WERI-Rb-1 (cell line): ENCODE results near the gene ECE2.

Experiments used
- DNase-seq: peaks from one replicate; pipeline ENCODE4 v3.0.0-alpha.2; 2020
- H3K27ac ChIP-seq: fragments of 250-450 bp; sonication (Bioruptor Pico); 2 replicates; pipeline ENCODE4 v1.5.1; 2020; ENCODE audit warnings: mild to moderate bottlenecking, moderate library complexity
- H3K27me3 ChIP-seq: fragments of 250-450 bp; sonication (Bioruptor Pico); 2 replicates; pipeline ENCODE4 v1.5.1; 2021; ENCODE audit warnings: mild to moderate bottlenecking, low read depth, moderate library complexity; ENCODE audit not compliant: insufficient read depth, severe bottlenecking
- H3K36me3 ChIP-seq: fragments of 250-450 bp; sonication (Bioruptor Pico); 2 replicates; pipeline ENCODE4 v1.5.1; 2020; ENCODE audit warnings: mild to moderate bottlenecking, moderate library complexity
- H3K4me3 ChIP-seq: 2 replicates; pipeline ENCODE4 v1.5.1; 2011; ENCODE audit warnings: low read depth, mild to moderate bottlenecking, control low read depth, low read length
- H3K9me3 ChIP-seq: fragments of 250-450 bp; sonication (Bioruptor Pico); 2 replicates; pipeline ENCODE4 v1.5.1; 2021; ENCODE audit warnings: mild to moderate bottlenecking, moderate library complexity; ENCODE audit not compliant: severe bottlenecking
- TF ChIP-seq, protein P1 (sequence below): IDR thresholded peaks from 2 replicates; pipeline ENCODE4 v1.5.1; 2011; ENCODE audit warnings: low read depth, mild to moderate bottlenecking, control low read depth, inconsistent platforms, low read length

ECE2 gene

DNA sequence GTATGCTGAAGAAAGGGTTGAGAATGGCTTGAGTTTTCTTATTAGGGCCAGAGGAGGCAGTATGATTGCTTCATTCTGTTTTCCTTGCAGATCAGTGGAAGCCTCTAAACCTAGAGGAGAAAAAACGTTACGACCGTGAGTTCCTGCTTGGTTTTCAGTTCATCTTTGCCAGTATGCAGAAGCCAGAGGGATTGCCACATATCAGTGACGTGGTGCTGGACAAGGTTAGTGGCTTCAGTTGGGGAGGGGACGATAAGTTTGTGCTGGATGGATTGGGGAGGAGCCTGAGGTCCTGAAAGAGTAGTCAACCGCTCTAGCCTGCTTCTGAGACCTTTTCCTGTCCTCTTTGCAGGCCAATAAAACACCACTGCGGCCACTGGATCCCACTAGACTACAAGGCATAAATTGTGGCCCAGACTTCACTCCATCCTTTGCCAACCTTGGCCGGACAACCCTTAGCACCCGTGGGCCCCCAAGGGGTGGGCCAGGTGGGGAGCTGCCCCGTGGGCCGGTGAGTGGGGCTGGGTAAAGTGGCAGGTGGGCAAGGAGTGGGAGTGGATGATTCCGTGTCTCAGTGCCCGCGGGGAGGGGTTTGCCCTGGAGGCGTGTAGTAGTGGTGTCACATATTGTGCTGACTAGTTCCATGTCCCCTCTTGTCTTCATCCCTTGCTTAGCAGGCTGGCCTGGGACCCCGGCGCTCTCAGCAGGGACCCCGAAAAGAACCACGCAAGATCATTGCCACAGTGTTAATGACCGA, 47.1 kb downstream of the ECE2 start:
- Histone ChIP-seq H3K36me3 (peaks cover 98% of the 10 kb centered on the region), H3K27me3 (no peaks in the 10 kb centered on the region), H3K4me3 (no peak overlapping the region), H3K27ac (no peak overlapping the region), H3K9me3 (no peaks in the 10 kb centered on the region)
- no peak for DNase-seq
- TF ChIP-seq, protein P1, sequence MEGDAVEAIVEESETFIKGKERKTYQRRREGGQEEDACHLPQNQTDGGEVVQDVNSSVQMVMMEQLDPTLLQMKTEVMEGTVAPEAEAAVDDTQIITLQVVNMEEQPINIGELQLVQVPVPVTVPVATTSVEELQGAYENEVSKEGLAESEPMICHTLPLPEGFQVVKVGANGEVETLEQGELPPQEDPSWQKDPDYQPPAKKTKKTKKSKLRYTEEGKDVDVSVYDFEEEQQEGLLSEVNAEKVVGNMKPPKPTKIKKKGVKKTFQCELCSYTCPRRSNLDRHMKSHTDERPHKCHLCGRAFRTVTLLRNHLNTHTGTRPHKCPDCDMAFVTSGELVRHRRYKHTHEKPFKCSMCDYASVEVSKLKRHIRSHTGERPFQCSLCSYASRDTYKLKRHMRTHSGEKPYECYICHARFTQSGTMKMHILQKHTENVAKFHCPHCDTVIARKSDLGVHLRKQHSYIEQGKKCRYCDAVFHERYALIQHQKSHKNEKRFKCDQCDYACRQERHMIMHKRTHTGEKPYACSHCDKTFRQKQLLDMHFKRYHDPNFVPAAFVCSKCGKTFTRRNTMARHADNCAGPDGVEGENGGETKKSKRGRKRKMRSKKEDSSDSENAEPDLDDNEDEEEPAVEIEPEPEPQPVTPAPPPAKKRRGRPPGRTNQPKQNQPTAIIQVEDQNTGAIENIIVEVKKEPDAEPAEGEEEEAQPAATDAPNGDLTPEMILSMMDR, result no peak

GRCh38 chr3:184323696-184324095, 47.9 kb downstream of the ECE2 start:
- Histone ChIP-seq H3K36me3 (peaks cover 96% of the 10 kb centered on the region), H3K4me3 (no peak overlapping the region), H3K9me3 (no peaks in the 10 kb centered on the region), H3K27me3 (no peaks in the 10 kb centered on the region), H3K27ac (no peak overlapping the region)
- no peak for DNase-seq
- TF ChIP-seq, protein P1, result no peak

GRCh38 chr3:184325269-184325668, 49.4 kb downstream of the ECE2 start:
- TF ChIP-seq, protein P1, result no peak
- H3K36me3 ChIP-seq, result peaks cover 99% of the 10 kb centered on the region

DNA sequence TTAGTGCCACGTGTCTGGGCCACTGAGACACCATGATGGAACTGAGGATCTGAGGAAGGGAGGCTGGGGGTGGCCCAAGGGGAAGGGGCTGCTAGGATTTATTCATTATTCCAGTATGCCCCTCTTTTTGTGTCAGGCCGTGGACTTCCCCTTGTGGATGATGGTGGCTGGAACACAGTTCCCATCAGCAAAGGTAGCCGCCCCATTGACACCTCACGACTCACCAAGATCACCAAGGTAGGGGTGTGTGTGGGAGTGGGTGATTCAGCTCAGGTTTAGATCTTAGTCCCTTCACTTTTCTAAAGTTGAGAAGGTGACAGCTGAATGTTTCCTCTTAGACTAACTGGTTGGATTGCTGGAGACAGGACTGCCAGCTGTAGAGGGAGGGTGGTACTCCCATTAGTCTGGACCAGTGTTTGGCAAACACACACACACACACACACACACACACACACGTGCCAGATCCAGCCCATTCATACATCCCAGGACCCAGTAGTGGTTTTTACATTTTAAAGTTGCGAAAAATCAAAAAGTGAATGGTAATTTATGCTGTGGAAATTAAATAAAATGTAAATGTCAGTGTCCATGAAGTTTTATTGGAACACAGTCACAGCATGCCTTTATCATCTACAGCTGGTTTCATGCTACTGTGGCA, 50.0 kb downstream of the ECE2 start:
- TF ChIP-seq, protein P1, result no peak
- peaks cover 99% of the 10 kb centered on the region for H3K36me3 ChIP-seq
- H3K9me3 ChIP-seq, result no peaks in the 10 kb centered on the region
- H3K27ac ChIP-seq, result no peak overlapping the region
- no peak for DNase-seq
- H3K27me3 ChIP-seq, result no peaks in the 10 kb centered on the region
- H3K4me3 ChIP-seq, result no peak overlapping the region

More at GRCh38 chr3:184325269-184325668, 49.4 kb downstream of the ECE2 start:
- H3K4me3 ChIP-seq, result no peak overlapping the region
- H3K27me3 ChIP-seq, result no peaks in the 10 kb centered on the region
- no peaks in the 10 kb centered on the region for H3K9me3 ChIP-seq
- no peak for DNase-seq
- no peak overlapping the region for H3K27ac ChIP-seq

- TF ChIP-seq, protein P1, result no peak
- no peak for DNase-seq
- H3K4me3 ChIP-seq, result no peak overlapping the region
- H3K36me3 ChIP-seq, result peaks cover 99% of the 10 kb centered on the region
- H3K27ac ChIP-seq, result no peak overlapping the region
- no peaks in the 10 kb centered on the region for H3K9me3 ChIP-seq
- no peaks in the 10 kb centered on the region for H3K27me3 ChIP-seq
These were observed 51.3 kb downstream of the ECE2 start for GRCh38 chr3:184327171-184327570.
